CD4-positive, alpha-beta T cell (primary cell): Measurements from ENCODE around the gene NUDT14. TPM values are rescaled to one million over a fixed set of nuclear protein-coding genes. Genes with fewer than 3 reads are reported as not detected.
A peak's percentile ranks its signal among the peaks of the same experiment; 100 is the strongest.

Source experiments
- ATAC-seq: fragments of 200-7000 bp; cut with Tn5 transposase; one replicate; pipeline ENCODE4 v1.10.0; 2022; ENCODE audit warnings: mild to moderate bottlenecking; ENCODE audit not compliant: poor library complexity
- CTCF ChIA-PET: fragments of 350-600 bp; sonication (Branson Sonifier 250); formaldehyde crosslinking; loops from one replicate; lab custom pipeline; 2021; ENCODE audit warnings: antibody characterized with exemption, inconsistent platforms; lab: Charles Lee
- POLR2A ChIA-PET: fragments of 350-600 bp; sonication (Branson Sonifier 250); formaldehyde crosslinking; loops from one replicate; lab custom pipeline; 2021; ENCODE audit warnings: antibody characterized with exemption, inconsistent platforms; lab: Charles Lee
- DNase-seq, 14 experiments: peaks; one replicate each; pipeline ENCODE4 v3.0.0-alpha.2; 2013 to 2020; ENCODE audit warnings: mixed read lengths in 2 of 14
- H3K27ac ChIP-seq, 2 donors: one replicate each; pipeline versions ENCODE4 v1.5.1 to v1.7.0; 2013; ENCODE audit warnings: low read length in 2 of 2, low read depth in 1 of 2, mild to moderate bottlenecking in 1 of 2
- H3K27me3 ChIP-seq, 2 experiments: 1 replicate in 1 of 2; 2 replicates in 1 of 2; pipeline versions ENCODE4 v1.6.1 to v1.7.0; 2013; ENCODE audit warnings: low read length in 2 of 2, control low read depth in 1 of 2, mild to moderate bottlenecking in 1 of 2, moderate library complexity in 1 of 2; ENCODE audit not compliant: insufficient read depth in 2 of 2, control insufficient read depth in 1 of 2
- H3K36me3 ChIP-seq: one replicate; pipeline ENCODE4 v1.6.1; 2013; ENCODE audit warnings: low read length, control low read depth; ENCODE audit not compliant: insufficient read depth
- H3K4me1 ChIP-seq: one replicate; pipeline ENCODE4 v1.6.1; 2013; ENCODE audit warnings: low read length, control low read depth; ENCODE audit not compliant: insufficient read depth
- H3K4me3 ChIP-seq: one replicate; pipeline ENCODE4 v1.5.1; 2013; ENCODE audit warnings: mild to moderate bottlenecking, low read length, moderate library complexity
- H3K9me3 ChIP-seq, 2 experiments: 1 replicate in 1 of 2; 2 replicates in 1 of 2; pipeline versions ENCODE4 v1.6.1 to v1.7.0; 2013; ENCODE audit warnings: low read length in 2 of 2, mild to moderate bottlenecking in 2 of 2, control low read depth in 1 of 2, moderate library complexity in 1 of 2; ENCODE audit not compliant: control insufficient read depth in 1 of 2, insufficient read depth in 1 of 2
- H3K27ac Mint-ChIP-seq: one replicate; pipeline ENCODE4 v1.8.0; 2020; ENCODE audit warnings: mixed read lengths
- H3K27me3 Mint-ChIP-seq: one replicate; pipeline ENCODE4 v1.8.0; 2021; ENCODE audit warnings: mixed read lengths
- H3K36me3 Mint-ChIP-seq: one replicate; pipeline ENCODE4 v1.8.0; 2021; ENCODE audit warnings: low read depth, mixed read lengths
- H3K4me1 Mint-ChIP-seq: one replicate; pipeline ENCODE4 v1.8.0; 2021; ENCODE audit warnings: low read depth, mixed read lengths
- H3K4me3 Mint-ChIP-seq: one replicate; pipeline ENCODE4 v1.8.0; 2020; ENCODE audit warnings: mild to moderate bottlenecking, mixed read lengths
- H3K9me3 Mint-ChIP-seq: one replicate; pipeline ENCODE4 v1.8.0; 2020; ENCODE audit warnings: mixed read lengths
- intact Hi-C, 2 experiments: fragments of 100-400 bp; cut with DNase I in 1 of 2; cut with micrococcal nuclease in 1 of 2; formaldehyde crosslinking; loops; one replicate each; pipeline versions ENCODE4 v1.15.1 to v1.9.0; 2023 to 2025; cut with DNase I, micrococcal nuclease
- total RNA-seq, 174 experiments: library from RNA in 2 of 174; stranded (reverse) in 2 of 174; gene quantifications; one replicate each; pipeline ENCODE4 v1.2.3 and lab custom pipeline; 2021 to 2026
- TF ChIP-seq, protein P1 (sequence below): fragments of 200-600 bp; IDR thresholded peaks from one replicate; pipeline ENCODE4 v1.8.0; 2022; ENCODE audit warnings: antibody characterized with exemption, mild to moderate bottlenecking

The NUDT14 gene
- total RNA-seq, 2 experiments from 2014 or later: 9.0 to 9.2 TPM

DNA sequence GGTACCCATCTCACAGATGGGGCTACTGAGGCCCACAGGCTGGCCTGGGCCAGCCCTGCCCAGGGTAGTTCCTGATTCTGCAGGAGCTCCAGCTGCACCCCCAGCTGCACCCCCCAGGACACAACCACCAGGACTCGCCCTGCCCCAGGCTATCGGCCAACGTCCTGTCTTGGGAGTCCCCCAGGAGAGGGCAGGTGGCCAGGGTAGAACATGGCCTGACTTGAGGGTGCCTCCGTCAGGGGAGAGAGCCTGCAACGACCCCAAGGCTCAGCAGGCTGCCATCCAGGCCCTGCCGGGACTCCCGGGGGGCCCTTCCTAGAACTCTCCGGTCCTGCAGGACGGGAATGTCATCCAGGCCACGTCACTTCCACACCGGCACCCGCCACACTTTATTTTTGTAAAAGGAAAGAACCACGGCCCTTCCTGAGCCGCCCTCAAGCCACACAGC, 28.3 kb downstream of the NUDT14 start:
- no peaks in the 10 kb centered on the region for H3K36me3 Mint-ChIP-seq
- no peaks in the 10 kb centered on the region for H3K4me1 Mint-ChIP-seq
- no peak overlapping the region for H3K4me3 ChIP-seq
- no peak overlapping the region for H3K4me3 Mint-ChIP-seq
- ChIA-PET POLR2A (no interaction called here), CTCF (no interaction called here)
- no peaks in the 10 kb centered on the region for H3K9me3 ChIP-seq
- no peaks in the 10 kb centered on the region for H3K4me1 ChIP-seq
- no peaks in the 10 kb centered on the region for H3K36me3 ChIP-seq
- TF ChIP-seq, protein P1, sequence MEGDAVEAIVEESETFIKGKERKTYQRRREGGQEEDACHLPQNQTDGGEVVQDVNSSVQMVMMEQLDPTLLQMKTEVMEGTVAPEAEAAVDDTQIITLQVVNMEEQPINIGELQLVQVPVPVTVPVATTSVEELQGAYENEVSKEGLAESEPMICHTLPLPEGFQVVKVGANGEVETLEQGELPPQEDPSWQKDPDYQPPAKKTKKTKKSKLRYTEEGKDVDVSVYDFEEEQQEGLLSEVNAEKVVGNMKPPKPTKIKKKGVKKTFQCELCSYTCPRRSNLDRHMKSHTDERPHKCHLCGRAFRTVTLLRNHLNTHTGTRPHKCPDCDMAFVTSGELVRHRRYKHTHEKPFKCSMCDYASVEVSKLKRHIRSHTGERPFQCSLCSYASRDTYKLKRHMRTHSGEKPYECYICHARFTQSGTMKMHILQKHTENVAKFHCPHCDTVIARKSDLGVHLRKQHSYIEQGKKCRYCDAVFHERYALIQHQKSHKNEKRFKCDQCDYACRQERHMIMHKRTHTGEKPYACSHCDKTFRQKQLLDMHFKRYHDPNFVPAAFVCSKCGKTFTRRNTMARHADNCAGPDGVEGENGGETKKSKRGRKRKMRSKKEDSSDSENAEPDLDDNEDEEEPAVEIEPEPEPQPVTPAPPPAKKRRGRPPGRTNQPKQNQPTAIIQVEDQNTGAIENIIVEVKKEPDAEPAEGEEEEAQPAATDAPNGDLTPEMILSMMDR: no peak
- DNase-seq (no peak), ATAC-seq (no peak)
- no peak overlapping the region for H3K27ac Mint-ChIP-seq
- intact Hi-C loops: no loop called here
- H3K27ac ChIP-seq: no peak overlapping the region
- no peaks in the 10 kb centered on the region for H3K27me3 ChIP-seq
- H3K9me3 Mint-ChIP-seq: no peaks in the 10 kb centered on the region
- H3K27me3 Mint-ChIP-seq: no peaks in the 10 kb centered on the region

DNA sequence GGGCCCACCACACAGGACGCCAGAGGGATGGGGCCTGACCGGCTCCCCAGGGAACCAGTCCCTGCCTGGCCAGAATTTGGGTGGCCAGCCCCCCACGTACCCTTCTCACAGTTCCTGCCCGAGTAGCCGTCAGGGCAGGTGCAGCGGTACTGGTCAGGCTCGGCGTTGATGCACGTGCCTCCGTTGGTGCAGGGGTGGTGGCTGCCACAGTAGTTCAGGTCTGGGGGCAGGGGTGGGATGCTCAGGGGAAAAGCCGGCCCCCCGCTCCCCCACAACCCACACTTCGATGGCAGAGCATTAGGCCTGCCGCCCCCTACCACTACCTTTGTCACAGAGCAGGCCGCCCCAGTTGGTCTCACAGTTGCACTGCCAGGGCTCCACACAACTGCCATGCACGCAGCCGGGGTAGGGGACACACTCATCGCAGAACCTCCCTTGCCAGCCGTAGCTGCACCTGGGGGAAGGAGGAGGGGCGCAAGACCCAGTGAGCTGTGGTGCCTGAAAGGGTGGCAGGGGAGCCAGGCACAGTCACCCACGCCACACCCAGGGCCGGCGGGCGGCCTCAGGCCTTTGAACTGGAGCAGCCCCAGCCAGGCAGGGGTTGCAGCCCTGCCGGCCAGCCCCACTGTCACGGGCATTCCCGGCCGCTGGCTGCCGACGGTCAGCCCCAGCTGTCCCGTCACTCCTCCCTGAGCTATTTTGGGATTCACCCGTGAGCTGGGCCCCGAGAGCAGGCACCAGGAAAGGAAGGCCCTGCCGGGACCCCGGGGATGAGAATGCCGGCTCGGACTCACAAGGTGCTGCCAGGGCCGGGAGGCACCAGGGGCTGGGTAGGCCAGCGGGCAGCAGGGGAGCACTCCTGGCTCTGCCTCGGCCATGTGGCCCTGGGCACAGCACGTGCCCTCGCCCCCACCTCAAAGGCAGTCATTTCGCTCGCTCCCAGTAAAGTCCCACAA, 29.0 kb downstream of the NUDT14 start:
- no peak overlapping the region for H3K4me3 ChIP-seq
- H3K27me3 ChIP-seq: no peaks in the 10 kb centered on the region
- H3K27me3 Mint-ChIP-seq: no peaks in the 10 kb centered on the region
- H3K9me3 Mint-ChIP-seq: no peaks in the 10 kb centered on the region
- no peaks in the 10 kb centered on the region for H3K36me3 ChIP-seq
- H3K27ac Mint-ChIP-seq: no peak overlapping the region
- intact Hi-C loops: no loop called here
- H3K4me1 ChIP-seq: no peaks in the 10 kb centered on the region
- H3K9me3 ChIP-seq: no peaks in the 10 kb centered on the region
- H3K4me1 Mint-ChIP-seq: no peaks in the 10 kb centered on the region
- CTCF ChIA-PET: no interaction called here
- H3K27ac ChIP-seq: no peak overlapping the region
- DNase-seq (peak in 2 of 14 experiments; percentile 0 to 4), ATAC-seq (no peak)
- H3K36me3 Mint-ChIP-seq: no peaks in the 10 kb centered on the region
- no peak overlapping the region for H3K4me3 Mint-ChIP-seq
- TF ChIP-seq, protein P1: no peak
- POLR2A ChIA-PET: no interaction called here

DNA sequence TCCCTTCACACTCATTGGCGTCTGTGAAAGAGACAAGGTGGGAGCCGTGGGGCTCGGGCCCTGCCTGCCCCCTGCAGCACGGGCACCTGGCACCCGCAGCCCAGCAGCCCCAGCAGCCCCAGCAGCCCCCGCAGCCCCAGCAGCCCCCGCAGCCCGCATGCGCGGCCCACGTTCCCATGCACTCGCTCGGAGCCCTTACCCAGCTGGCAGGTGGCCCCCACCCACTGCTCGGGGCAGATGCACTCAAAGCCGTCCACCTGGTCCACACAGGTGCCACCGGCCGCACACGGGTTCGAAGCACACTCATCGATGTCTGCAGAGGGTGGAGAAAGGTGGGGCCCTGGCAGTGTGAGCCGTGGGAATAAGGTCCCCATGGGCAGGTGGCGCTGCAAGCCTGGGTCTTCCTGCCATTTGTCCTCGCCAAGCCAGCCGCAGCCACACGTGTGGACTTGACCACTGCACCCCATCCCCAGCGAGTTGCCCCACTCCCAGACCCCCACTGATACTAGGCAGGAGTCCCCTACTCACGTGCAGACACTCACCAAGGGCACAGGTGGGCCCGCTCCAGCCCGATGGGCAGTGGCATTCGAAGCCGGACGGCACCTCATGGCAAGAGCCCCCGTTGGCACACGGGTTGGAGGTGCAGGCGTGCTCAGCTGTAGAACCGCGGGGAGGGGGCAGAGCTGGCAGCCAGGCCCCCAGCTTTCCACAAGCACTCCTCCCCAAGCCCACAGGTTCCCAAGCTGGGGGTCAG, 29.9 kb downstream of the NUDT14 start:
- Mint-ChIP-seq H3K36me3 (no peaks in the 10 kb centered on the region), H3K27me3 (no peaks in the 10 kb centered on the region)
- DNase-seq: no peak

More for the DNA sequence above, 29.9 kb downstream of the NUDT14 start:
- Mint-ChIP-seq H3K27ac (no peak overlapping the region), H3K4me1 (no peaks in the 10 kb centered on the region), H3K4me3 (no peak overlapping the region), H3K9me3 (no peaks in the 10 kb centered on the region)
- Histone ChIP-seq H3K36me3 (no peaks in the 10 kb centered on the region), H3K4me3 (no peak overlapping the region), H3K9me3 (no peaks in the 10 kb centered on the region), H3K27me3 (no peaks in the 10 kb centered on the region), H3K4me1 (no peaks in the 10 kb centered on the region), H3K27ac (no peak overlapping the region)
- TF ChIP-seq, protein P1: no peak
- no peak for ATAC-seq
- intact Hi-C loops: no loop called here
- ChIA-PET CTCF (no interaction called here), POLR2A (no interaction called here)
